ENCODE results near the gene ABCA7. TPM values are rescaled to one million over a fixed set of nuclear protein-coding genes. Genes with fewer than 3 reads are reported as not detected.

Gene ABCA7
- total RNA-seq, 1 donor = 33.3 TPM

DNA sequence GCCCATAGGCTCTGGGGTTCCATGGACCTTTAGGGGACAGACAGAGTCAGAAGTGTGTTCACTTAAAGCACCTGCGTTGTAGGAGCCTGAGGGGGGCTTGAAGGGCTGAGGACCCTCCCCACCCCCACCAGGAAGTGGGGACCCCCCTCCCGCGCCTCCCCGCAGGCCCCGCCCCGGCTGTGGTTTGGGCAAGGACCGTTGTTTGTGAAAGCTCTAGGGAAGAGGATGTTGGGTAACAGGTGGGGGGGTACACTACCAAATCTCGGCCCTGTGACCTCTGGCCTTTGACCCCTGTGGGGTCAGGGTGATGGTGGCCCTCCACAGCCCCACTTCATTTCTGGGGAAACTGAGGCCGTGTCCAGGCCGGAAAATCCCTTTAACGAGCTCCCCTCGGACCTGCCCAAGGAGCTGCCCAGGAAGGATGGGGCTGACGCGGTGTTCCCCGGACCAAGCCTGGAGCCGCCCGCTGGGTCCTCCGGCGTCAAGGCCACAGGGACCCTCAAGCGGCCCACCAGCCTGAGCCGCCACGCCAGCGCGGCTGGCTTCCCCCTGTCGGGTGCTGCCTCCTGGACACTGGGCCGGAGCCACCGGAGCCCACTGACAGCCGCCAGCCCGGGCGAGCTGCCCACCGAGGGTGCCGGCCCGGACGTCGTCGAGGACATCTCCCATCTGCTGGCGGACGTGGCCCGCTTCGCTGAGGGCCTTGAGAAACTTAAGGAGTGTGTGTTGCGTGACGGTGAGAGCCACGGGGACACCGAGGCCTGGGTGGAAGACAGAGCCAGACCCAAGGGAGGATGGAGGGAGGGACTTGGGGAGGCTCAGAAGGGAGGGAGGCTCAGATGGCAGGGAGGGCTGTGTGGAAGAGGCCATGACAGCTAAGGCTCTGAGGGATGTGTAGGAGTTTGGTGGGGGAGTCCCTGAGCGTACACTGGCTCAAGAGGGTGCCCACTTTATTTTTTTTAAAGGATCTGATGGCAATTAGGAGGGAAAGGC is 28.4 kb downstream of the ABCA7 start:
- Histone ChIP-seq H3K27me3 (ENCODE audit: insufficient read depth, low read length) (peaks cover 51% of the 10 kb centered on the region), H2AFZ (ENCODE audit: low read length) (no peak overlapping the region), H3K4me2 (ENCODE audit: insufficient read depth, low read length) (no peak overlapping the region), H4K20me1 (ENCODE audit: insufficient read depth, low read length) (no peaks in the 10 kb centered on the region), H3K4me1 (ENCODE audit: insufficient read depth, low read length) (no peaks in the 10 kb centered on the region), H3K79me2 (ENCODE audit: insufficient read depth, low read length) (no peaks in the 10 kb centered on the region), H3K4me3 (ENCODE audit: insufficient read depth, low read length) (no peak overlapping the region), H3K27ac (ENCODE audit: low read depth, low read length) (no peak overlapping the region), H3K36me3 (ENCODE audit: insufficient read depth, low read length) (no peaks in the 10 kb centered on the region), H3K9me3 (ENCODE audit: low read depth, low read length) (no peaks in the 10 kb centered on the region)
- no peak for DNase-seq (ENCODE audit: insufficient read length, low spot score, missing footprints)
- TF ChIP-seq, protein P1, sequence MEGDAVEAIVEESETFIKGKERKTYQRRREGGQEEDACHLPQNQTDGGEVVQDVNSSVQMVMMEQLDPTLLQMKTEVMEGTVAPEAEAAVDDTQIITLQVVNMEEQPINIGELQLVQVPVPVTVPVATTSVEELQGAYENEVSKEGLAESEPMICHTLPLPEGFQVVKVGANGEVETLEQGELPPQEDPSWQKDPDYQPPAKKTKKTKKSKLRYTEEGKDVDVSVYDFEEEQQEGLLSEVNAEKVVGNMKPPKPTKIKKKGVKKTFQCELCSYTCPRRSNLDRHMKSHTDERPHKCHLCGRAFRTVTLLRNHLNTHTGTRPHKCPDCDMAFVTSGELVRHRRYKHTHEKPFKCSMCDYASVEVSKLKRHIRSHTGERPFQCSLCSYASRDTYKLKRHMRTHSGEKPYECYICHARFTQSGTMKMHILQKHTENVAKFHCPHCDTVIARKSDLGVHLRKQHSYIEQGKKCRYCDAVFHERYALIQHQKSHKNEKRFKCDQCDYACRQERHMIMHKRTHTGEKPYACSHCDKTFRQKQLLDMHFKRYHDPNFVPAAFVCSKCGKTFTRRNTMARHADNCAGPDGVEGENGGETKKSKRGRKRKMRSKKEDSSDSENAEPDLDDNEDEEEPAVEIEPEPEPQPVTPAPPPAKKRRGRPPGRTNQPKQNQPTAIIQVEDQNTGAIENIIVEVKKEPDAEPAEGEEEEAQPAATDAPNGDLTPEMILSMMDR (IDR thresholded peaks at IDR 0.05; ENCODE audit: extremely low read depth, low read depth, low read length) = no peak

DNA sequence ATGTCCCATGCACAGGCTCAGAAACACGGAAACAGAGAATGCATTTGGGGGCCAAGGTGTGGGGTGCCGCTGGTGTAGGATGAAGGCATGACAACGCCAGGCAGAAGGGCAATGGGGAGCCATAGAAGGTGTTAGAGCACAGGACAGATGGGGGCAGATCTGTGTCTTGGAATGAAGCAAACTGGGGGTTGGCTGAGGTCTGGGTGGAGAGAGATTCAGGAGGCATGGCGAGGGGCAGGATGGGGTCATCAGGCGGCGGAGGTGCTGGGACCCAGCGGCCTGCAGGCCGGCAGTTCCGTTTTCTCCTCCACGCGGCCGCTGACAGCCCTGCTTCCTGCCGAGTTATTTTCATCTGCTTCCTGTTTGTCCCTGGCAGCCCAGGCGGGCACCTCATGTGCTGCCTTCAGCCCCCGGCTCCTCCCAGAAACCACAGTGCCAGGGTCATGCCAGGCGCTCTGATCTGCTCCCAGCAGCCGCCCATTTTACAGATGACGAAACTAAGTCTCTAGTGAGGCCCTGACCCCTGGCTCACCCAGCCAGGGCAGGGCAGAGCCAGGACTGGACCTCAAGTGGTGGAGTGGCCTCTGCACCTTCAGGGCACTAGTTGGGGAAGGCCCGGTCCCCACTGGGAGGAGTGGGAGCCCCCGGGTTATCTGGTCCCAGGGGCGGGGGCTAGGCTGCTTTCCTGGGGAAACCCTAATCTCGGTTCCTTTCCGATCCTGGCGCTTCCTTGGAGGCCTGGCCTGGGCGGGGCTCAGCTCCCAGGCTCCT is 29.3 kb downstream of the ABCA7 start:
- Histone ChIP-seq H3K4me2 (ENCODE audit: insufficient read depth, low read length) (no peak overlapping the region), H3K9me3 (ENCODE audit: low read depth, low read length) (no peaks in the 10 kb centered on the region), H3K27me3 (ENCODE audit: insufficient read depth, low read length) (peaks cover 51% of the 10 kb centered on the region), H3K27ac (ENCODE audit: low read depth, low read length) (no peak overlapping the region), H4K20me1 (ENCODE audit: insufficient read depth, low read length) (no peaks in the 10 kb centered on the region), H3K4me1 (ENCODE audit: insufficient read depth, low read length) (no peaks in the 10 kb centered on the region), H3K4me3 (ENCODE audit: insufficient read depth, low read length) (no peak overlapping the region), H3K79me2 (ENCODE audit: insufficient read depth, low read length) (no peaks in the 10 kb centered on the region), H3K36me3 (ENCODE audit: insufficient read depth, low read length) (no peaks in the 10 kb centered on the region), H2AFZ (ENCODE audit: low read length) (no peak overlapping the region)
- no peak for DNase-seq (ENCODE audit: insufficient read length, low spot score, missing footprints)
- TF ChIP-seq, protein P1 (IDR thresholded peaks at IDR 0.05; ENCODE audit: extremely low read depth, low read depth, low read length) = no peak

DNA sequence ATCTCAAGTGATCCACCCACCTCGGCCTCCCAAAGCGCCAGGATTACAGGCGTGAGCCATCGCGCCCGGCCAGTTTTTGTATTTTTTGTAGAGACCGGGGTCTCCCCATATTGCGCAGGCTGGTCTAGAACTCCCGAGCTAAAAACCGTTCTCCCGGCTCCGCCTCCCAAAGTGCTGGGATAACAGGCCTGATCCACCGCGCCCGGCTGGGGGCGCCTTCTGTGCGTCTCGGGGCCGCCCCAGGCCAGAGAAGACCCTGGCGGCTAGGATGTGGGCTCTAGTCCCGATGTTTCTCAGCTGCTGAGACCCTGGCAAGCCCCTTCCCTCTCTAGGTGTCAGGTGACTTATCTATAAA is 30.6 kb downstream of the ABCA7 start:
- peaks cover 51% of the 10 kb centered on the region for H3K27me3 ChIP-seq (ENCODE audit: insufficient read depth, low read length)
- no peak overlapping the region for H2AFZ ChIP-seq (ENCODE audit: low read length)
- no peaks in the 10 kb centered on the region for H3K4me1 ChIP-seq (ENCODE audit: insufficient read depth, low read length)
- no peaks in the 10 kb centered on the region for H3K79me2 ChIP-seq (ENCODE audit: insufficient read depth, low read length)
- no peaks in the 10 kb centered on the region for H3K9me3 ChIP-seq (ENCODE audit: low read depth, low read length)
- no peak overlapping the region for H3K4me3 ChIP-seq (ENCODE audit: insufficient read depth, low read length)
- no peaks in the 10 kb centered on the region for H3K36me3 ChIP-seq (ENCODE audit: insufficient read depth, low read length)
- no peaks in the 10 kb centered on the region for H4K20me1 ChIP-seq (ENCODE audit: insufficient read depth, low read length)
- no peak overlapping the region for H3K27ac ChIP-seq (ENCODE audit: low read depth, low read length)
- no peak overlapping the region for H3K4me2 ChIP-seq (ENCODE audit: insufficient read depth, low read length)
- TF ChIP-seq, protein P1 (IDR thresholded peaks at IDR 0.05; ENCODE audit: extremely low read depth, low read depth, low read length) = no peak
- DNase-seq (ENCODE audit: insufficient read length, low spot score, missing footprints) = no peak
